NCI-H1092 treated with DMSO at 0.1 percent for 48 hours (cell line): ENCODE results near the gene ARL6IP5.
A peak's percentile ranks its signal among the peaks of the same experiment; 100 is the strongest.

Experiments used
- DNase-seq: peaks from one replicate; lab custom pipeline; 2025; lab: John Stamatoyannopoulos, UW

Gene ARL6IP5

GRCh38 chr3:69085833-69086722 lies 1.3 kb downstream of the ARL6IP5 start:
- DNase-seq = peak; percentile 23

GRCh38 chr3:69087030-69087791 lies 2.5 kb downstream of the ARL6IP5 start:
- DNase-seq = no peak

GRCh38 chr3:69088063-69088462 lies 3.3 kb downstream of the ARL6IP5 start:
- no peak for DNase-seq

- no peak for DNase-seq
Measured at GRCh38 chr3:69090021-69090420, 5.3 kb downstream of the ARL6IP5 start.

GRCh38 chr3:69091389-69092029 lies 6.8 kb downstream of the ARL6IP5 start:
- no peak for DNase-seq

GRCh38 chr3:69092030-69092516 lies 7.3 kb downstream of the ARL6IP5 start:
- DNase-seq = no peak

GRCh38 chr3:69094467-69095205 lies 9.9 kb downstream of the ARL6IP5 start:
- no peak for DNase-seq

GRCh38 chr3:69095636-69096035 lies 10.9 kb downstream of the ARL6IP5 start:
- no peak for DNase-seq

GRCh38 chr3:69096299-69096698 lies 11.6 kb downstream of the ARL6IP5 start:
- no peak for DNase-seq

GRCh38 chr3:69097407-69098086 lies 12.8 kb downstream of the ARL6IP5 start:
- no peak for DNase-seq

- DNase-seq = no peak
Measured at GRCh38 chr3:69099576-69099975, 14.8 kb downstream of the ARL6IP5 start.

GRCh38 chr3:69102384-69102783 lies 17.6 kb downstream of the ARL6IP5 start:
- DNase-seq = no peak

GRCh38 chr3:69103123-69103522 lies 18.4 kb downstream of the ARL6IP5 start:
- no peak for DNase-seq

GRCh38 chr3:69104586-69104985 lies 19.8 kb downstream of the ARL6IP5 start:
- no peak for DNase-seq

GRCh38 chr3:69105320-69105719 lies 20.6 kb downstream of the ARL6IP5 start:
- no peak for DNase-seq

- DNase-seq = no peak
Measured at GRCh38 chr3:69107841-69108240, 23.1 kb downstream of the ARL6IP5 start.

GRCh38 chr3:69108811-69109210 lies 24.1 kb downstream of the ARL6IP5 start:
- DNase-seq = no peak

GRCh38 chr3:69110941-69111546 lies 26.3 kb downstream of the ARL6IP5 start:
- no peak for DNase-seq

GRCh38 chr3:69113536-69113935 lies 28.8 kb downstream of the ARL6IP5 start:
- no peak for DNase-seq

GRCh38 chr3:69115731-69116130 lies 31.0 kb downstream of the ARL6IP5 start:
- DNase-seq = no peak

- DNase-seq = no peak
Measured at GRCh38 chr3:69116162-69116561, 31.4 kb downstream of the ARL6IP5 start.
